ENCODE results near the gene SMC3.

DNA sequence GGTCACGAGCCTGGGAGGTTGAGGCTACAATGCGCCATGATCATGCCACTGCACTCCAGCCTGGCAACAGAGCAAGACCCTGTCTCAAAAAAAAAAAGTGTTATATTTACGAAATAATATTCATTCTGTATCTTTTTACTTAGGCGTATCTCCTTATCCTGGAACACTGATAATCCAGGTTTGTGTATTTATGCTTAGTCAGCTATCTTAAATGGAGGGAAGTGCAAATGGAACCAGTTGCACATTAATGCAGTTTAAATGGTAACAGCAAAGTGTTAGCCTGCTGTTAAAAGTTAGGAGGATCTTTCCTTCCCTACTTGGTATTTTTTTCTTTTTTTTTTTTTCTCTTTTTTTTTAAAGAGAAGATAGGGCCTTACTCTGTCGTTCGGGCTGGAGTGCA, 40.6 kb downstream of the SMC3 start:
- TF ChIP-seq CSDC2 (CRISPR knock-in tag; IDR thresholded peaks at IDR 0.05) (no peak), TSHZ2 (CRISPR knock-in tag; IDR thresholded peaks at IDR 0.05) (no peak), TCF4 (CRISPR knock-in tag; IDR thresholded peaks at IDR 0.05; ENCODE audit: borderline replicate concordance) (no peak), CREB5 (CRISPR knock-in tag; IDR thresholded peaks at IDR 0.05; ENCODE audit: low read depth) (no peak)
